ELF-1 (cell line): ENCODE measurements around the gene SPINT4.
A peak's percentile ranks its signal among the peaks of the same experiment; 100 is the strongest.
"Not testable (repeated sequence)": the region's sequence is repeated elsewhere in the genome, so short reads cannot be mapped to it uniquely, and the experiment has no call there.

Source experiments
- DNase-seq: peaks from one replicate; pipeline ENCODE4 v3.0.0-alpha.2; 2016; ENCODE audit warnings: low read depth, low spot score

Gene SPINT4

DNA sequence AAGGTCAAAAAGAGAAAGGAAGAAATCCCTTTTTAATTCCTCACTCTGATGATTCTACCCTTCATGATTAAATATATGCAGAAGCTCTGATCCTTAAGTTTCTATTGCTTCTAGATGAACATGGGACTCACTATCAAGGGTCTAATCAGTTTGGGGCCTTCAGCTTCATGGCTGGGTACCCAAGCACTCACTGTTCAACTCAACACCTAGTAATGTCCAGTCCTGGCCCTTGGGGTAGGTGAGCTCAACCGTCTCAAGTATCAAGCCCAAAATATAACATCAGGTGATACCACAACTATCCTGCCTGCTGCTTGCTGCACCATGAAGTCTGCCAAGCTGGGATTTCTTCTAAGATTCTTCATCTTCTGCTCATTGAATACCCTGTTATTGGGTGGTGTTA is at the start of gene SPINT4:
SPINT4 (plus strand) TSS at position 301 of the 400 bp plus-strand sequence; CDS start at position 322, 21 bp downstream.
- DNase-seq = no peak

DNA sequence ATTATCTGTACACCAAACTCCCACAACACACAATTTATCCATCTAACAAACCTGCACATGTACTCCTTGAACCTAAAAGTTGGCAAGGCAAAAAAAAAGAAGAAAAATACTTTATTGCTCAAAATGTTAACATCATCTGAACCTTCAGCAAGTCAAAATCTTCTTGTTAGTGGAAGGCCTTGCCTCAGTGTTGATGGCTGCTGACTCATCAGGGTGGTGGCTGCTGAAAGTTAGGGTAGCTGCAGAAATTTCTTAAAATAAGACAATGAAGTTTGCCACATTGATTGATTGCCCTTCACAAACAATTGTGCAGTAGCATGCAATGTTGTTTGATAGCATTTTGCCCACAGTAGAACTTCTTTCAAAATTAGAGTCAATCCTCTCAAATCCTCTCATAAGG is 49.4 kb upstream of the SPINT4 start:
- no peak for DNase-seq

DNA sequence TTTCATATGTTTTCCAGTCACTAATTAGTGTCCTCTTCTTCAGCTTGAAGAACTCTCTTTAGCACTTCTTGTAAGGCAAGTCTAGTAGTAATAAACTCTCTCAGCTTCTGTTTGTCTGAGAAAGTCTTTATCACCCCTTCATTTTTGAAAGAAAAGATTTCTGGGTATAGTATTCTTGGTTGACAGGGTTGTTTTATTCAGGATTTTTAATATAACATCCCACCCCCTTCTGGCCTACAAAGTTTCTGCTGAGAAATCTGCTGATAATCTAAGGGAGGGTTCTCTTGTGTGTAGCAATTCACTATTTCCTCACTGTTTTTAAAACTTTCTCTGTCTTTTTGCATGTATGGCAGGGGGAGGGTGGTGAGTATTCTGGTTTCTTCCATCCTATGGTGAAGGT is 42.5 kb upstream of the SPINT4 start:
- no peak for DNase-seq

DNA sequence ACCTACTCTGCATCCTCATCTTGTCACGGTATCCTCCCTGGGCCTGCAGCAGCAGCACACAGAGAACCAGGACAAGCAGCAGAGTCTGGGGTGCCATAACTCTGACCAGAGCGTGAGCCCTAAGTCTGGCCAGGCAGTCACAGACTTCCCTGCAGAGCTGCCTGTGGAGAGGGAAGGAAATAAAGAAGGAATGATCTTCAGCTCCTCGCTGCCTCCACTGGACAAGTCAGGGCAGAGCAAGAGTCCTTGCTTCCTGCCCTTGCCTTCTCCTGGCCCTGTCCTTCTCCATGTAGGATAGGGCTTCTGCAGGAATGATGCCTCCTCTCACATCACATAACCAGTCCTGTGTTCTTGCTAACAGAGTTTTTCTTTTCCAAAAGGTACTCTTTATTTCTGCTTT is 36.3 kb upstream of the SPINT4 start:
- peak; percentile 41 for DNase-seq

DNA sequence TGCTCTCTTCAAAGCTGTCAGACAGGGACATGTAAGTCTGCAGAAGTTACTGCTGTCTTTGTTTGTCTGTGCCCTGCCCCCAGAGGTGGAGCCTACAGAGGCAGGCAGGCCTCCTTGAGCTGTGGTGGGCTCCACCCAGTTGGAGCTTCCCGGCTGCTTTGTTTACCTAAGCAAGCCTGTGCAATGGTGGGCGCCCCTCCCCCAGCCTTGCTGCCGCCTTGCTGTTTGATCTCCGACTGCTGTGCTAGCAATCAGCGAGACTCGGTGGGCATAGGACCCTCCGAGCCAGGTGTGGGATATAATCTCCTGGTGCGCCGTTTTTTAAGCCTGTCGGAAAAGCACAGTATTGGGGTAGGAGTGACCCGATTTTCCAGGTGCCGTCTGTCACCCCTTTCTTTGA is 28.8 kb upstream of the SPINT4 start:
- not testable (repeated sequence) for DNase-seq

DNA sequence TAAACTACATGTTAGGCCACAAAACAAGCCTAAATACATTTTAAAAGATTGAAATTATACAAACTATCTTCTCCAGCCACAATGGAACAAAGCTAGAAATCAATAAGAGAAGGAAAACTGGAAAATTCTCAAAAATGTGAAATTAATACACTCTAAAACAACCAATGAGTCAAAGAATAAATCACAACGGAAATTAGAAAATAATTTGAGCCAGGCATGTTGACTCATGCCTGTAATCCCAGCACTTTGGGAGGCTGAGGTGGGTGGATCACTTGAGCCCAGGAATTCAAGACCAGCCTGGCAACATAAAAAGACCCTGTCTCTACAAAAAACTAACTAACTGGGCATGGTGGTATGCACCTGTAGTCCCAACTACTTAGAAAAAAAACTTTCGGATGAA is 26.7 kb upstream of the SPINT4 start:
- no peak for DNase-seq

DNA sequence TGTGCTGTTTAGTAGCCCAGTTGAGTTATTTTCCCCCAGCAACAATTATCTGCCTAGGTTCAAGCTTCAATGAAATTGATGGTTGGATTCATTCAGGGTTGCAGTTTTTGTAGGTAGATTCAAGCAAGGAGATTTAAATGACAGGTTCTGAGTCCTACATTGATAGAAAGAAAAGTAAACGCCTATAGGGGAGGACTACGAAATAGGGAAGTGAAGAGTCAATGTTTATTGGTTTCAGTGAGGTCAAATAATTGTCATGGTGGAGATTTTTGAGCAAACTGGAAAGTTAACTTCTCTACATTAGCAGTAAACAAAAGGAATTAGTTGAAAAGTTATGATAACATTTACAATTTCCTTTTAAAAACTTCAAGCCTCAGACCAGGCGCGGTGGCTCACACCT is 21.0 kb upstream of the SPINT4 start:
- no peak for DNase-seq

DNA sequence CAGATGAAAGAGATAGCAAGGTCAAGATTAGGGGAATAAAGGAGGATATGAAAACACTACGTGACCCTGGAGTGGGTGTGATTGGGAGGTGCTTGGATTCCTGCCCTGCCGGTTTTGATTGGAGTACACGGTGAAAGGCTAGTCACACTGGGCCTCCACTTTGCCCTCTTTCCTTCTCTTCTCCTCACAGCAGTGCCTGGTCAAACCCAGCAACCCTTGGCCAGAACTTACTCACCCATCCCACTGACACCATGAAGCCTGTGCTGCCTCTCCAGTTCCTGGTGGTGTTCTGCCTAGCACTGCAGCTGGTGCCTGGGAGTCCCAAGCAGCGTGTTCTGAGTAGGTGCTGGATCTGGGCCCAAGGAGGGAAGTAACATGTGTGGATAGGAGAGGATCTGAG is 20.3 kb upstream of the SPINT4 start, which contains the start of gene WFDC13:
WFDC13 (plus strand) TSS at position 166 of the 400 bp plus-strand sequence; CDS start at position 252, 86 bp downstream.
- DNase-seq = no peak

DNA sequence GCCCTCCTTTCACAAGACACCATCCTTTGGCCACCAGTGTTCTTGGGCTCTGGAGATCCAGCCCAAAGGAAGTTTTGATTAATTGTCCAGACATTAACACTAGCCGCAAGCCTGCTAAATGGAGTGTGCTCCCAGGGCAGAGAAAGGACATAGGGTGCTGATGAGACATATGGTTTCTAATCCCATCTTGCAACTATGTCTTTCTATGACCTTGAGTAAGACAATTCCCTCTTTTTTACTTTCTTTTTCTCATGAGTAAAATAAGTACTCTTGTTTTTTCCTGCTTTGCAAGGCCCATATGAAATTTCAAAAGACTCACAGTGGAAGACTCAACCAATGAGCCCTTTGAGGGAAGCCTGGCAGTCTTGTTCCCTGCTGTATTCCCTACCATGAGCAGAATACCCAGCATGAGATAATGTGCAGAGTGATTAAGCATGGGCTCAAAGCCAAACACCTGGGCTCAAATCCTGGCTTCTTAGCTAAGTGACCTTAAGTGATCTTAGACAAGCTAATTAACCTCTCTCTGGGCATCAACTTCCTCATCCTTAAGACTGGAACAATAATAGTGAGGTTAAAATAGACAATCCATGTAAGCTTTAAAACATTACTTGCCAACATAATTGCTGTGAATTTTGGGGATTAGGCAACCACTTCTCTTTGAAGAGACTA is 17.0 kb upstream of the SPINT4 start, which contains the start of gene WFDC10B:
WFDC10B (minus strand) TSS at position 51 of the 669 bp plus-strand sequence. CDS start 19,027 bp downstream, outside the sequence.
- DNase-seq = no peak

DNA sequence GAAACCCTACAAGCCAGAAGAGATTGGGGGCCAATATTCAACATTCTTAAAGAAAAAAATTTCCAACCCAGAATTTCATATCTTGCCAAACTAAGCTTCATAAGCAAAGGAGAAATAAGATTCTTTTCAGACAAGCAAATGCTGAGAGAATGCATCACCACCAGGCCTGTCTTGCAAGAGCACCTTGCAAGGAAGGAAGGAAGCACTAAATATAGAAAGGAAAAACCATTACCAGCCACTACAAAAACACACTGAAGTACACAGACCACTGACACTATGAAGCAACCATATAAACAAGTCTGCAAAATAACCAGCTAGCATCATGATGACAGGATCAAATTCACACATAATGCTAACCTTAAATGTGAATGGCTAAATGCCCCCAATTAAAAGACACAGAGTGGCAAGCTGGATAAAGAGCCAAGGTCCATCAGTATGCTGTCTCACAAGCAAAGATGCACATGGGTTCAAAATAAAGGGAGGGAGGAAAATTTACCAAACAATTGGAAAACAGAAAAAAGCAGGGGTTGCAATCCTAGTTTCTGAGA is 5.9 kb upstream of the SPINT4 start:
- DNase-seq = not testable (repeated sequence)

DNA sequence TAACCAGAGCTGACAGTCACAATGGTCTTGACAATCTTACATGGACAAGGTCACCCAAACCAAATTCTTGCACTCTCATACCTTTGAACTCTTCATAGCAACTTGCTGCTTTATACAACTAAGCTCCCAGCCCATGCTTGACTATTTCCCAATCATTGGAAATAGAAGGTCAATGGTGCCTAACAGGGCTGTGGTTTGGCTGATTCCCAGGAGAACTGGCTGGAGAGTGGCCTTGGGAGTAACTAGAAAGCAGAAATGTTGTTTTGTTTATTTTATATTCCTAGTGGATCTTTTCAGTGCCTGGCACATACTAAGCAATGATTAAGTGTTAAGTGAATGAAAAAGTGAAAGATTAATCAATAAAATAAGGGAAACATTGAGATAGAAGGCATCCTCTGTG is 3.0 kb downstream of the SPINT4 start:
- no peak for DNase-seq

DNA sequence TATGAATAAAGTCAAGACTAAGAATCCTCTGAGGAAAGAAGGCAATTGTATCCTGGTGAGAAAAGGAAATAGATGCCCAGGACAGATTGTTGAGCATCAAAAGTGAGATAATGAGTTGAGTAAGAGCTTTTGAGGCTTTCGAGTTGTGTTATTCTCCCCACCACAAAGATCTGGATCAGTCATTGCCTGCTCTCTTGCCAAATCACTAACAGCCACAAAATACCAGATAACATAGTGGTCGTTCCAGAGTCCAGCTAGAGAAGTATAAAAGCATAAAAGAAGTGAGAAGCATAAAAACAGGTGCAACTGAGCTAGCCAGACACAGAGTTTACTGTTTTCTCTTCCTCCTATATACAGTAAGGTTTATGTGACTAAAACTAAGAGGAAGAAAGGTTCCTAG is 4.9 kb downstream of the SPINT4 start:
- DNase-seq = no peak

DNA sequence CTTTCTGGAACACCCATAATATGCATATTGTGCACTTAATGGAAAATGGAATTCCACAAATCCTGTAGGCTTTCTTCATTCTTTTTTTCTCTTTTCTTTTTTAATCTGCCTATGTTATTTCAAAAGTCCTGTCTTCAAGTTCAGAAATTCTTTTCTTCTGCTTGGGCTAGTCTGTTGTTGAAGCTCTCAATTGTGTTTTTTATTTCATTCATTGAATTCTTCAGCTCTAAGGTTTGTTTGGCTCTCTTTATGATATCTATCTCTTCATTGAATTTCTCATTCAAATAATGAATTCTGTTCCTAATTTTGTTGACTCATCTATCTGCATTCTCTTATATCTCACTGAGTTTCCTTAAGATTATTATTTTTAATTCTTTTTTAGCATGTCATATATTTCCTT is 10.1 kb downstream of the SPINT4 start:
- no peak for DNase-seq

DNA sequence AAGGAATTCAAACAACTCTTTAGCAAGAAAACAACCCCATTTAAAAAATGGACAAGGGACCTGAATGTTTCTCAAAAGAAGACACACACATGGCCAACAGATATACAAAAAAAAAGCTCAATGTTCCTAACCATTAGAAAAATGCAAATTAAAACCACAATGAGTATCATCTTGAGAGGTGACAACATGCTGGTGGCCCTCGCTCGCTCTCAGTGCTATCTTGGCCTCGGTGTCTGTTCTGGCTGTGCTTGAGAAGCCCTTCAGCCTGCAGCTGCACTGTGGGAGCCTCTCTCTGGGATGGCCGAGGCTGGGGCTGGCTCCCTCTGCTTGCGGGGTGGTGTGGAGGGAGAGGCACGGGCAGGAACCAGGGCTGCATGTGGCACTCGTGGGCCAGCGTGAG is 13.4 kb downstream of the SPINT4 start:
- no peak for DNase-seq

DNA sequence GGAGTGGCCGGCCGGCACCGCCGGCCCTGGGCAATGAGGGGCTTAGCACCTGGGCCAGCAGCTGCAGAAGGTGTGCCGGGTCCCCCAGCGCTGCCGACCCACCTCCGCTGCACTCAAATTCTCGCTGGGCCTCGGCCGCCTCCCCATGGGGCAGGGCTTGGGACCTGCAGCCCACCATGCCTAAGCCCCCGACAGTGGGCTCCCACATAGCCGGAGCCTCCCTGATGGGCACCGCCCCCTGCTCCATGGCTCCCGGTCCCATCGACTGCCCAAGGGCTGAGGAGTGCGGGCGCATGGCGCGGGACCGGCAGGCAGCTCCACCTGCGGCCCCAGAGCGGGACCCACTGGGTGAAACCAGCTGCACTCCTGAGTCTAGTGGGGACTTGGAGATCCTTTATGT is 13.8 kb downstream of the SPINT4 start:
- DNase-seq = no peak

DNA sequence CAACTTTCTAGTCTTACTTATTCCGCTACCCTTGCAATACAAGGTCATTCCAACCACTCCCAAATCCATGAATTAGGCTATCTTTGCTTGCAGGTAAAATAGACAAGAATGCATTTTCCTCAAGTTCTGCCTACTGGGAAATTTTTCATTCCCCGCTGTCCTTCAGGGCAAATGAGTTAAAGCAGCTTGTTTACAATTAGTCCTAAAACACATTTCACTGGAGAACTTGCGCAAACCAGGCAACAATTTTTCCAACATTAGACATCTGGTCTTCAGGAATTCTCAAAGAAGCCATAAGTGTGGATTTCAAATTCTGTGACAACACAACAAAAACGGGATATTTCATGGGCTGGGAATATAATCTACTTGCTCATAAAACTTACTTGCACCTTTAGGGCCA is 20.4 kb downstream of the SPINT4 start:
- no peak for DNase-seq

DNA sequence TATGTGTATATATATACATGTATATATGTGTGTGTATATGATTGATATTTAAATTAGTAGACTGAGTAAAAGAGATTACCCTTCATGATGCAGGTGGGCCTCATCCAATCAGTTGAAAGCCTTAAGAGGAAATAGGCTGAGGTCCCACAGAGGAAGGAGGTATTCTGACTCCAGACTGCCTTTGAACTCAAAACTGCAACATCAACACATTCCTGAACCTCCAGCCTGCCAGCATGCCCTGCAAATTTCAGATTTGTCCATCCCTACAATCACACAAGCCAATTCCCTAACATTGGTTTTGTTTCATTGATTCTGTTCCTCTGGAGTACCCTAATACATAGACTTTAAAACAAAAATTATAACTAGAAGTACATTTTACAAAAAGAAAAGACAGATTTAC is 22.9 kb downstream of the SPINT4 start:
- DNase-seq = no peak

DNA sequence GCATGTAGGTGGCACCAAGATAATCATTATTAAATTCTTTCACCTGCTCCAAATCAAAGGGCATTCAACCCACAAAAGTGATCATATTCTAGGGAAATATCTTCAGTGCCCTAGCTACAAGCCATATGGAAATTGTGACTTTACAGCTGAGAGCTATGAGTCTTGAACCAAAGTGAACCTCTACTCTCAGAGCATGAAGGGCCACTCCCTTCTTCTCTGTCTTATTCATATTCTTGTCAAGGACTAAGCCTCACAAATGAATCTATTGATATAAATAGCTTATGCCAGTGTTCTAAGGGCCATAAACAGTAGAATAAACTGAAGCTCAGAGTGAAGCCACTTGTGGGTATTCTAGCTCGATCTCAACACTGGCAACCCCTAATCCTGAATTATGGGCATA is 29.6 kb downstream of the SPINT4 start:
- DNase-seq = no peak

DNA sequence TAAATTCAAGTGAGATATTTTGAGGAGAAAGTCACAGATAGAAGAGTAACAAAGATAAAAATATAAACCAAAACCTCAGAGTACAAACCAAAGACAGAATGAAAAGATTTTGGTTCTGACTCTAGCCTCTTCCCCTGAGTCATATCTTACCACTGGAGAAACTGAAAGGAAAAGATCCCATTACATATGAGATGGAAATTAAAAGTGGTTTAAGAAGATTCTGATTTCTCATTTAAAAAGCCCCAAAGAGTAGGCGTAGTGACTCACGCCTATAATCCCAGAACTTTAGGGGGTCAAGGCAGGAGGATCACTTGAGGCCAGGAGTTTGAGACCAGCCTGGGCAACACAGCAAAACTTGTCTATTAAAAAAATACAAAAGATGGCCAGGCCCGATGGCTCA is 30.6 kb downstream of the SPINT4 start:
- DNase-seq = no peak

DNA sequence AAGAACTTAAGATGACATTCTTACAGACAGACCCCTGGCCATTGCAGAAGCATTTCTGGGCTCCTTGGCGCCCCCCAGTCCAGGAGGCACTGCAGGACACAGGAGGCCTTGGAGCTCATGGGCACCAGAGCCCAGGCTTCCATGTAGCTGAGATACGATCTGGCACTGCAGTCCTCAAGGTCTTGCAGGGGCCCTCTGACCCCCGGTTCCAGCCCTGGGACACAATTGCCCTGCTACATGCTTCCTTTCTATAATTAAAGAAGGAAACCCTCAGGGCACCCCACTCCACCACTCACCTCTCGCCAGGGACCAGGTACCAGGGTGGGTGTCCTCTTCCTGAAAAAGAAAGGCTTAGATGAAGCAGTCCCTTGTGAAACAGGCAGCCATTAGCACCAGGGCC is 35.9 kb downstream of the SPINT4 start:
- DNase-seq = no peak

DNA sequence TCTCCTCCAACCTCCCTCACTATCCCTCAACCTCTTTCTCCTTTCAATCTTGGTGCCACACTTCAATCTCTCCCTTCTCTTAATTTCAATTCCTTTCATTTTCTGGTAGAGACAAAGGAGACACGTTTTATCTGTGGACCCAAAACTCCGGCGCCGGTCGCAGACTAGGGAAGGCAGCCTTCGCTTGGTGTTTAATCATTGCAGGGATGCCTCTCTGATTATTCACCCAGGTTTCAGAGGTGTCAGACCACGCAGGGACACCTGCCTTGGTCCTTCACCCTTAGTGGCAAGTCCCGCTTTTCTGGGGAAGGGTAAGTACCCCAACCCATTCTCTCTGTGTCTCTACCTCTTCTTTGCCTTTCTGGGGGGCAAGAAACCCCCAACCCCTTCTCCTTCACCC is 37.8 kb downstream of the SPINT4 start:
- DNase-seq = not testable (repeated sequence)

DNA sequence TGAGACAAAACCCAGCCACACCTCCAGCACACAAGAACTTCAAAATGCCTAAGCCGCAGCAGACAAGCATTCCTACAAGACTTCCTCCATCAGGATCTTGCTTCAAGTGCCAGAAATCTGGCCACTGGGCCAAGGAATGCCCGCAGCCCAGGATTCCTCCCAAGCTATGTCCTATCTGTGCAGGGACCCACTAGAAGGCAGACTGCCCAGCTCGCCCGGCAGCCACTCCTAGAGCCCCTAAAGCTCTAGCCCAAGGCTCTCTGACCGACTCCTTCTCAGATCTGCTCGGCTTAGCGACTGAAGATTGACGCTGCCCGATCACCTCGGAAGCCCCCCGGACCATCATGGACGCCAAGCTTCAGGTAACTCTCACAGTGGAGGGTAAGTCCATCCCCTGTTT is 39.8 kb downstream of the SPINT4 start:
- not testable (repeated sequence) for DNase-seq

DNA sequence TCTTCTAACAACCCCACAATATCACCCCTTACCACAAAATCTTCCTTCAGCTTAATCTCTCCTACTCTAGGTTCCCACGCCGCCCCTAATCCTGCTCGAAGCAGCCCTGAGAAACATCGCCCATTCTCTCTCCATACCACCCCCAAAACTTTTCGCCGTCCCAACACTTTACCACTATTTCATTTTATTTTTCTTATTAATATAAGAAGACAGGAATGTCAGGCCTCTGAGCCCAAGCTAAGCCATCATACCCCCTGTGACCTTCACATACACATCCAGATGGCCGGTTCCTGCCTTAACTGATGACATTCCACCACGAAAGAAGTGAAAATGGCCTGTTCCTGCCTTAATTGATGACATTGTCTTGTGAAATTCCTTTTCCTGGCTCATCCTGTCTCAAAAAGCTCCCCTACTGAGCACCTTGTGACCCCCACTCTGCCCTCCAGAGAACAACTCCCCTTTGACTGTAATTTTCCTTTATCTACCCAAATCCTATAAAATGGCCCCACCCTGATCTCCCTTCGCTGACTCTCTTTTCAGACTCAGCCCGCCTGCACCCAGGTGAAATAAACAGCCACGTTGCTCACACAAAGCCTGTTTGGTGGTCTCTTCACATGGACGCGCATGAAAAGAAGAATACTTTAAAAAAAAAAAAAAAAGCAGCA is 42.6 kb downstream of the SPINT4 start:
- not testable (repeated sequence) for DNase-seq
